NOMO-1 (cell line): ENCODE data around the gene ZDHHC12.

Experiments
- DNase-seq, 2 experiments: peaks; one replicate each; lab custom pipeline; 2025; ENCODE audit not compliant: unreplicated experiment in 2 of 2; lab: John Stamatoyannopoulos, UW

ZDHHC12 gene

GRCh38 chr9:128731093-128731492 lies 7.2 kb upstream of the ZDHHC12 start:
- no peak for DNase-seq

- no peak for DNase-seq
Observed at GRCh38 chr9:128729766-128730517, 6.0 kb upstream of the ZDHHC12 start.

GRCh38 chr9:128729302-128729701 lies 5.4 kb upstream of the ZDHHC12 start:
- no peak for DNase-seq

- DNase-seq, result no peak
Observed at GRCh38 chr9:128728298-128728697, 4.4 kb upstream of the ZDHHC12 start.

GRCh38 chr9:128727640-128728248 lies 3.8 kb upstream of the ZDHHC12 start:
- no peak for DNase-seq

- no peak for DNase-seq
Observed at GRCh38 chr9:128724744-128725211, 851 bp upstream of the ZDHHC12 start.

- no peak for DNase-seq
Observed at GRCh38 chr9:128723352-128723865, 518 bp downstream of the ZDHHC12 start.

GRCh38 chr9:128722380-128723351 lies 1.3 kb downstream of the ZDHHC12 start:
- no peak for DNase-seq

DNA sequence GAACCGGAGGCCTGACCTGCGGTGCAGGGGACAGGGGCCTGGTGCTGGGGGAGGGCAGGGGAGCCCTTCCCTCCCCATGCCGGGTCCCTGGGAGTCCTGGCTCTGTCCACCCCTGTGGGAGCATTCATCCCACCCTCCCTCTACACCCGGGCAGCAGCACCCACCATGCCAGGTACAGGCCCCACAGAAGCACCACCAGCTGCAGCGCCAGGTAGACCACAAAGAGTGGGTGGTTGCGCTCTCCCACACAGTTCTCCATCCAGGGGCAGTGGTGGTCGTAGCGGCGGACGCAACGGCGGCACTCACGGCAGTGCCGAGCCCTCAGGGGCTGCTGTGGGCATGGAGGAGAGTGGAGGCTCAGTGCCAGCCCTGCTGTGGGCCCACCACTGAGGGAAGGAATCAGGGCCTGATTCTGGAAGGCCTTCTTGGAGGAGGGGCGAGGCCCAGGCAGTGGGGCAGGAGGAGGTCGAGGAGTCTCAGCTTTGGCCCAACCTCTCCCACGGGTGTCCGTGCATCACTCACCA lies 2.4 kb downstream of the ZDHHC12 start:
- DNase-seq, result no peak

DNA sequence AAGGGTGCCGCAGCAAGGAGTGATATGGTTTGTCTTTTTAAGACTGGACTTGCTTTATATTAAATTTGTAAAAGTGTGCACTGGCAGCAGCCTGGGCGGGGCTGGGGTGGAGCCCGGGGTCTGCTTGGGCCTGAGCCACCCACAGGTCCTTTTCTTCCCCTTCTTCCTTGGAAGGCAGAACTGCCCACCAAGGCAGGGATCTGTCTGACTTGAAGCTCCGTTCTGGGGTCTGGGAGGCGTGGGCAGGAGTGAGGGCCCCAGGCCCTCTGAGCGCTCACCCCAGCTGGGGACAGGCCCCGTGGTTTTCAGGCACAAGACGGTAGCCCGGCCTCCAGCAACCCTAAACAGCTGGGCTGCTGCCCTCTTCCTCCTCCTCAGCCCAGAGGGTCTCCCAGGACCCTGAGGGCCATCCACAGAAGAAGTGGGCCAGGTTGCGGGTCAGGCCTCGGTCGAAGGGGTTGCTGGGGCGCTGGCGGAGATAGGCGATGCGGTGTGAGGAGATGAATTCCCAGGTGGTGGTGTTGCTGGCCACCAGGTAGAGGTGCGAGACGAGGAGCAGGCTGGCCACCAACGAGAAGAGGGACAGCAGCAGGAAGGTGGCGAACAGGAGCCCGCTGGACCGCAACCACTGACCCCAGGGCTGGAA lies 3.0 kb downstream of the ZDHHC12 start:
- DNase-seq, result no peak

DNA sequence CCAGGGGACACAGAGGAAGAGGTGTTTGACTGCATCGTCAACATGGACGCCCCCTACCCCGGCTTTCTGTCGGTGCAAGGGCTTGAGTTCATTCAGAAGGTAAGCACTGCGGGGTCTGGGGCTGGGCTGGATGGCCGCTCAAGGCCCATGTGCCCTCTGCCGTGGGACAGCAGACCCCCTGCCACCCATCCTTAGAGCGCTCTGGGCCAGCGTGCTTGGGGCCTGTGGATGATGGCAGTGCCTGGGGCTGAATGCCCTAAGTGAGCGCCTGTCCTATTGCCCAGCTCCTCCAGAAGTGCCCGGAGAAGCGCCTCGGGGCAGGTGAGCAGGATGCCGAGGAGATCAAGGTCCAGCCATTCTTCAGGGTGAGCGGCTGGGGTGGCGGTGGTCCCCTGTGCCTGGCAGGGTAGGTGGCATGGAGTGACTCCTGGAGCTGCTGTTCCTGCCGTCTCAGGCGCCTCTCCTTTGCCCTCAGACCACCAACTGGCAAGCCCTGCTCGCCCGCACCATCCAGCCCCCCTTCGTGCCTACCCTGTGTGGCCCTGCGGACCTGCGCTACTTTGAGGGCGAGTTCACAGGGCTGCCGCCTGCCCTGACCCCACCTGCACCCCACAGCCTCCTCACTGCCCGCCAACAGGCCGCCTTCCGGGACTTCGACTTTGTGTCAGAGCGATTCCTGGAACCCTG lies 3.9 kb downstream of the ZDHHC12 start:
- DNase-seq, result no peak

- DNase-seq, result no peak
Observed at GRCh38 chr9:128718475-128718874, 5.5 kb downstream of the ZDHHC12 start.

GRCh38 chr9:128718047-128718446 lies 5.9 kb downstream of the ZDHHC12 start:
- DNase-seq, result no peak

GRCh38 chr9:128716581-128717254 lies 7.2 kb downstream of the ZDHHC12 start:
- DNase-seq, result no peak

- DNase-seq, result no peak
Observed at GRCh38 chr9:128715436-128715750, 8.5 kb downstream of the ZDHHC12 start.

DNA sequence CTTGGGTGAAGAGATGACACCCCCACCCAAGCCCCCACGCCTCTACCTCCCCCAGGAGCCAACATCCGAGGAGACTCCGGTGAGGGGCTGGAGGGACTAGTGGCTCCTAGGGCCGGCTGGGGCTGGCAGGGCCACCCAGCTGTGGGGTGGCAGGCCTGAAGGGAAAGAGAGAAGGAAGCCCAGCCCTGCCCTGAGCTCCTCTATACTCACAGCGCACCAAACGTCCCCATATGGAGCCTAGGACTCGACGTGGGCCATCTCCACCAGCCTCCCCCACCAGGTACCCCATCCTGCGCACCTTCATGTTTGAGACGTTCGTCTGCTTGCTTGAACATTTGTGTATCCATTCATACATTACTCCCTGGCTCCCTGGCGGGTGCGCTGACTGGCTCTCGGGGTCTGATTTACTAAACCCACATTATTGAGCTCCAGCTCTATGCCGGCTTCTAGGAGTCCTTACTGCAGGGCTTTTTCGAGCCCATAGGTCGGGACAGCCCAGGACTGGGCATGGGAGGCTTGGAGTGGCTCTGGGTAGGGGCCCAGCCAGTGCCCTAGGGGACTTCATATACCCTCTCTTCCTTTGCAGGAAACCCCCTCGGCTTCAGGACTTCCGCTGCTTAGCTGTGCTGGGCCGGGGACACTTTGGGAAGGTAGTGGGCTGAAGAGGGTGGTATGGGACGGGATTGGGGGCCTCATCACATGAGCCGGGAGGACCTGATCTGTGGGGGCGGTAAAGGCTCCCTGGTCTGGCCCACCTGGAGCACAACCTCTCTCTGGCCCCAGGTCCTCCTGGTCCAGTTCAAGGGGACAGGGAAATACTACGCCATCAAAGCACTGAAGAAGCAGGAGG lies 9.1 kb downstream of the ZDHHC12 start:
- no peak for DNase-seq

DNA sequence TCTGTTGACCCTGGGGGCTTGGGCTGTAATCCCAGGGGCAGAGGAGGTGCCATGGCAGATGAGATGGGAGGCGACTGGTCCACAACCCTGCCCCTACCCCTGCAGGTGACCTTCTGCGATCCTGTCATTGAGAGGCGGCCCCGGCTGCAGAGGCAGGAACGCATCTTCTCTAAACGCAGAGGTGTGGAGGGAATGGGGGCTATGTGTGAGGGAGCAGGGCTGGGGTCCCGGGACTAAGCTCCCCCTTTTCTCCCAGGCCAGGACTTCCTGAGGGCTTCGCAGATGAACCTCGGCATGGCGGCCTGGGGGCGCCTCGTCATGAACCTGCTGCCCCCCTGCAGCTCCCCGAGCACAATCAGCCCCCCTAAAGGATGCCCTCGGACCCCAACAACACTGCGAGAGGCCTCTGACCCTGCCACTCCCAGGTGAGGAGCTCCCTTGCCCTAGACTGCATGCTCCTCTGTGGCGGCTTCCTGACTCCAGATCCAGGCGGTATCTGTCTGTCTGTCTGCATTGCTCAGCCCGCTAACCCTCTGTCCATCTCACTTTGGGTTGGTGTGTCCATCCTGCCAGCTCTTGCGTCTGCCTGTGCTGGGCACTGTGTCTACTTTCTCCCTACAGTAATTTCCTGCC lies 9.9 kb downstream of the ZDHHC12 start:
- no peak for DNase-seq

DNA sequence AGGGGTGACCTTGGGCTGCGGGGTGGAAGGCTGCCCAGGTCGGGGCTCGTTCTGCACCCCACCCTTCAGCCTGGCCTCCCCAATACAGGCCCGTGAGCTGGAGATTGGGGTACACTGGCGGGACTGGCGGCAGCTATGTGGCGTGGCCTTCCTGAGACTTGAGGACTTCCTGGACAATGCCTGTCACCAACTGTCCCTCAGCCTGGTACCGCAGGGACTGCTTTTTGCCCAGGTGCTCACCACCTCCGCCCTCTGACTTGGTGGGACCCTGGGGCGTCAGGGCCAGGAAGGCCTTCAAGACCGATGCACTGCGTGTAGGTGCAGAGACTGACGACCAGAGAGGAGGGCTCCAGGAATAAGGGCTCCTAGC lies 10.5 kb downstream of the ZDHHC12 start:
- DNase-seq, result no peak
